Gastroesophageal sphincter (tissue), 4 donors: ENCODE measurements around the gene GALNTL6. TPM values are rescaled to one million over a fixed set of nuclear protein-coding genes. Genes with fewer than 3 reads are reported as not detected.

Experiments used
- ATAC-seq: fragments of 150-250 bp; one replicate; pipeline ENCODE4 v1.9.1; 2016; ENCODE audit warnings: mild to moderate bottlenecking, moderate library complexity
- H3K27ac ChIP-seq, 4 donors: fragments of 200-600 bp; sonication (generic) in 3 of 4; 1 replicate in 3 of 4; 2 replicates in 1 of 4; pipeline ENCODE4 v1.5.1; 2016 to 2019
- H3K27me3 ChIP-seq: fragments of 200-600 bp; sonication (generic); one replicate; pipeline ENCODE4 v1.5.1; 2019
- H3K36me3 ChIP-seq, 2 donors: fragments of 200-600 bp; sonication (generic); one replicate each; pipeline ENCODE4 v1.5.1; 2019; ENCODE audit warnings: control low read depth in 1 of 2
- H3K4me1 ChIP-seq, 3 donors: fragments of 200-600 bp; sonication (generic); 1 replicate in 2 of 3; 2 replicates in 1 of 3; pipeline ENCODE4 v1.5.1; 2016 to 2019; ENCODE audit warnings: control low read depth in 2 of 3
- H3K4me3 ChIP-seq, 2 donors: fragments of 200-600 bp; sonication (generic); one replicate each; pipeline ENCODE4 v1.5.1; 2019; ENCODE audit warnings: mild to moderate bottlenecking in 1 of 2, moderate library complexity in 1 of 2
- H3K9me3 ChIP-seq, 3 donors: fragments of 200-600 bp; sonication (generic); one replicate each; pipeline ENCODE4 v1.5.1; 2017 to 2019; ENCODE audit warnings: control low read depth in 2 of 3
- CTCF ChIP-seq, 4 experiments: fragments of 200-600 bp in 2 of 4; fragments of 450-650 bp in 2 of 4; sonication (generic) in 1 of 4; IDR thresholded peaks; one replicate each; pipeline ENCODE4 v1.5.1; 2017 to 2019; ENCODE audit warnings: antibody characterized with exemption in 4 of 4, mild to moderate bottlenecking in 2 of 4, moderate library complexity in 2 of 4
- EP300 ChIP-seq: sonication (generic); formaldehyde crosslinking; IDR thresholded peaks from one replicate; pipeline ENCODE4 v1.6.1; 2017; ENCODE audit warnings: antibody characterized with exemption, mild to moderate bottlenecking
- POLR2A ChIP-seq, 2 donors: fragments of 450-650 bp; IDR thresholded peaks; one replicate each; pipeline ENCODE4 v1.6.1; 2017; ENCODE audit warnings: antibody characterized with exemption in 2 of 2, mild to moderate bottlenecking in 2 of 2, moderate library complexity in 1 of 2
- POLR2AphosphoS5 ChIP-seq: sonication (generic); formaldehyde crosslinking; IDR thresholded peaks from one replicate; pipeline ENCODE4 v1.6.1; 2017; ENCODE audit warnings: antibody characterized with exemption
- WGBS, 2 donors: methylation state at CpG; one replicate each; pipeline ENCODE4 v1.1.5; 2018; ENCODE audit warnings: low coverage in 1 of 2; 5-methylcytosine and 5-hydroxymethylcytosine counted together
- total RNA-seq, 4 donors: library from RNA; depleted of rRNA; stranded (reverse); fragments of >200 nt; gene quantifications; one replicate each; pipeline ENCODE4 v1.1.0, GENCODE V29; 2016

GALNTL6 gene
- total RNA-seq, 4 donors from 2014 or later = not detected

DNA sequence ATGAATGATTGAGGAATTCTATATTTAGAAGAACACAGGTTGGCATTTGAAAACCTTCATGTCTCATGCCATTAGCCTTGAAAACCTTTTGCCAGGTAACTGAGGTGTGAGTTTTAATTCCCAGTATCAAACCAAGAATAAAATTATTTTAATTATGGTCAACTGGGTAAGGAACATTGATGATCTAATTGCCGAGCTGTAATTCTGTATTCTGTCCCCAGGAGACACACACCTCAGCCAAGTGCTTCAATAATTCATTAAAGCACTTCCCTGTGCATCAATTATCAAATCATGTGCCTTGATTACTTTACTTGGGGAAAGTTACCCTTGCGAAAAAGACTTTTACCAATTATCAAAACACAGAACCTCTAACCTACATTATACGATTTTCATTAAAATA, 1023.5 kb downstream of the GALNTL6 start:
- no peaks in the 10 kb centered on the region for H3K27me3 ChIP-seq
- ATAC-seq = no peak
- no peaks in the 10 kb centered on the region for H3K9me3 ChIP-seq
- no peak overlapping the region for H3K4me3 ChIP-seq
- no peaks in the 10 kb centered on the region for H3K36me3 ChIP-seq
- WGBS, 2 donors = 82% methylated on average over 3 of the region's 3 CpGs
- H3K4me1 ChIP-seq = peaks cover 0 to 8% (median 0%) of the 10 kb centered on the region in 3 donors
- no peak overlapping the region for H3K27ac ChIP-seq
- no peak for TF ChIP-seq EP300
- TF ChIP-seq POLR2A (IDR thresholded peaks at IDR 0.05) = no peak
- TF ChIP-seq POLR2AphosphoS5 = no peak
- TF ChIP-seq CTCF (IDR thresholded peaks at IDR 0.05) = no peak

GRCh38 chr4:172838111-172838510, 1024.9 kb downstream of the GALNTL6 start:
- Histone ChIP-seq H3K9me3 (no peaks in the 10 kb centered on the region), H3K27me3 (no peaks in the 10 kb centered on the region), H3K27ac (no peak overlapping the region), H3K4me1 (peaks cover 0 to 8% (median 0%) of the 10 kb centered on the region in 3 donors), H3K4me3 (no peak overlapping the region), H3K36me3 (no peaks in the 10 kb centered on the region)
- no peak for ATAC-seq
- TF ChIP-seq CTCF (IDR thresholded peaks at IDR 0.05) (no peak), EP300 (no peak), POLR2AphosphoS5 (no peak), POLR2A (IDR thresholded peaks at IDR 0.05) (no peak)
- WGBS, 2 donors = 78 to 100% methylated on average over 1 of the region's 6 CpGs

DNA sequence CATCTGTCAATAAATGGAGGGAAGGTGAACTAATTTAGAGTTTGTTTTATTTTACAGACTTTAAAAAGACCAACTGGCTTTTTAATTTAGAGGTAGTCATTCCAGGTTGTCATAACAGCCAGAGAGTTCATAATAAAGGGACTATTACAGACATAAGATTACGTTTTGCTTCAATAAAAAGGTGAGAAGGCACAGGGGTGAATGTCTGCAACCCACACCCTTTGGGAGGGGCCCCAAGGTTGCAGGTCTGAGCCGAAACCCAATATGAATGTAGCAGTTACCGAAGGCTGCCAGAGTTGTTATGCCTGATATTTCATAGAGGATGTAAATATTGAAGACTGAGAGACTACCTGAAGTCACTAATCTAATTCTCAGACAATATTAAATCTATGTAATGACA, 1025.7 kb downstream of the GALNTL6 start:
- no peak for TF ChIP-seq POLR2A (IDR thresholded peaks at IDR 0.05)
- TF ChIP-seq EP300 = no peak
- no peak for TF ChIP-seq POLR2AphosphoS5
- TF ChIP-seq CTCF (IDR thresholded peaks at IDR 0.05) = no peak
- no peaks in the 10 kb centered on the region for H3K36me3 ChIP-seq
- no peaks in the 10 kb centered on the region for H3K27me3 ChIP-seq
- no peak overlapping the region for H3K27ac ChIP-seq
- peaks cover 0 to 8% (median 0%) of the 10 kb centered on the region in 3 donors for H3K4me1 ChIP-seq
- 74 to 79% methylated on average over 3 of the region's 3 CpGs for WGBS, 2 donors
- H3K4me3 ChIP-seq = no peak overlapping the region
- ATAC-seq = no peak
- H3K9me3 ChIP-seq = no peaks in the 10 kb centered on the region

DNA sequence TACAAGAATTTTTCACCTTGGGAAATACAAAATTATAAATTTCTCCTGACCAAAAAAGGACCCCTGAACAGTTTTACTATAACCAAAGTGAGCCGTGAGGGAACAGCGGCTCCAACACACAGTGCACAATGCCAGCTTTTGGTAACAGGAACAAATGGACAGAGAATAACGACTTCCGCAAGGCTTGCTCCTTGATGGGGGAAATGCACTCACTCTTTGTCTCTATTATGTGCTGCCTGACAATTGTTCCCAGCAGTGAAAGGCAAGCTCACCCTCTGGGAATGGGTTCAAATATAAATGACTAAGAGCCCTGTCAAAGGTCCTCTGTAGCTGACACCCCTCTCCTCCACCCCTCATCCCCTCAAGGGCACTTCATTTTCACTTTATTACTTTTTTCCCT, 1029.6 kb downstream of the GALNTL6 start:
- TF ChIP-seq EP300 (no peak), POLR2A (IDR thresholded peaks at IDR 0.05) (no peak), CTCF (IDR thresholded peaks at IDR 0.05) (no peak), POLR2AphosphoS5 (no peak)
- no peak for ATAC-seq
- 73 to 81% methylated on average over 2 to 4 of the region's 4 CpGs for WGBS, 2 donors
- no peak overlapping the region for H3K27ac ChIP-seq
- H3K36me3 ChIP-seq = no peaks in the 10 kb centered on the region
- no peak overlapping the region for H3K4me3 ChIP-seq
- peaks cover 0 to 8% (median 0%) of the 10 kb centered on the region in 3 donors for H3K4me1 ChIP-seq
- H3K27me3 ChIP-seq = no peaks in the 10 kb centered on the region
- H3K9me3 ChIP-seq = no peaks in the 10 kb centered on the region

GRCh38 chr4:172843192-172843591, 1030.0 kb downstream of the GALNTL6 start:
- no peaks in the 10 kb centered on the region for H3K36me3 ChIP-seq
- H3K4me1 ChIP-seq = peaks cover 0 to 8% (median 0%) of the 10 kb centered on the region in 3 donors
- no peak overlapping the region for H3K4me3 ChIP-seq
- no peaks in the 10 kb centered on the region for H3K9me3 ChIP-seq
- no peak for ATAC-seq
- H3K27ac ChIP-seq = no peak overlapping the region
- H3K27me3 ChIP-seq = no peaks in the 10 kb centered on the region
- WGBS, 2 donors = 68 to 70% methylated on average over 4 of the region's 4 CpGs
- TF ChIP-seq POLR2AphosphoS5 (no peak), CTCF (IDR thresholded peaks at IDR 0.05) (no peak), EP300 (no peak), POLR2A (IDR thresholded peaks at IDR 0.05) (no peak)
